Measurements from ENCODE around the gene XIRP1.

- TF ChIP-seq CREB5 (CRISPR knock-in tag; IDR thresholded peaks at IDR 0.05; ENCODE audit: low read depth) (no peak), ESRRG (CRISPR knock-in tag; IDR thresholded peaks at IDR 0.05) (no peak), ZFP3 (CRISPR knock-in tag; IDR thresholded peaks at IDR 0.05) (no peak), GLIS3 (CRISPR knock-in tag; IDR thresholded peaks at IDR 0.05) (no peak)
Observed at GRCh38 chr3:39216176-39216790, 23.9 kb upstream of the XIRP1 start.
